WTC11 (cell line): ENCODE results near the gene BMP3. TPM values are rescaled to one million over a fixed set of nuclear protein-coding genes. Genes with fewer than 3 reads are reported as not detected.

ENCODE experiments used
- ATAC-seq: fragments of 200-7000 bp; cut with Tn5 transposase; 2 replicates; pipeline ENCODE4 v1.10.0; 2021; ENCODE audit warnings: mild to moderate bottlenecking, moderate library complexity
- CTCF ChIA-PET: fragments of 300-600 bp; sonication (Branson Sonifier 250); formaldehyde crosslinking; loops from one replicate; lab custom pipeline; 2021; ENCODE audit warnings: antibody characterized with exemption; lab: Charles Lee
- POLR2A ChIA-PET: fragments of 350-600 bp; sonication (Branson Sonifier 250); formaldehyde crosslinking; loops from one replicate; lab custom pipeline; 2021; ENCODE audit warnings: antibody characterized with exemption; lab: Charles Lee
- DNase-seq: peaks from one replicate; pipeline ENCODE4 v3.0.0; 2021; ENCODE audit warnings: low spot score
- H3K27ac Mint-ChIP-seq: 2 replicates; pipeline ENCODE4 v1.8.0; 2021; ENCODE audit warnings: mixed read lengths
- H3K27me3 Mint-ChIP-seq: 2 replicates; pipeline ENCODE4 v1.8.0; 2021; ENCODE audit warnings: low read depth, mild to moderate bottlenecking, moderate library complexity, mixed read lengths
- H3K36me3 Mint-ChIP-seq: 2 replicates; pipeline ENCODE4 v1.8.0; 2021; ENCODE audit warnings: mixed read lengths
- H3K4me1 Mint-ChIP-seq: 2 replicates; pipeline ENCODE4 v1.8.0; 2022; ENCODE audit warnings: mixed read lengths
- H3K4me3 Mint-ChIP-seq: 2 replicates; pipeline ENCODE4 v1.8.0; 2021; ENCODE audit warnings: mild to moderate bottlenecking, moderate library complexity, mixed read lengths
- H3K9me3 Mint-ChIP-seq: 2 replicates; pipeline ENCODE4 v1.8.0; 2021; ENCODE audit warnings: mixed read lengths
- ATF1 ChIP-seq: sonication (generic); formaldehyde crosslinking; IDR thresholded peaks from 2 replicates; pipeline ENCODE4 v1.8.1; 2023; ENCODE audit warnings: mild to moderate bottlenecking, moderate library complexity, missing genetic modification reagents
- CBFB ChIP-seq: sonication (generic); formaldehyde crosslinking; IDR thresholded peaks from 2 replicates; pipeline ENCODE4 v1.8.1; 2022; ENCODE audit warnings: mild to moderate bottlenecking, low read depth, missing genetic modification reagents
- CREB1 ChIP-seq: sonication (generic); formaldehyde crosslinking; IDR thresholded peaks from 2 replicates; pipeline ENCODE4 v1.8.0; 2023; ENCODE audit warnings: mild to moderate bottlenecking, missing genetic modification reagents
- EMX1 ChIP-seq: fragments of 250-450 bp; sonication (Bioruptor Pico); IDR thresholded peaks from 2 replicates; pipeline ENCODE4 v1.8.0; 2021; ENCODE audit warnings: mild to moderate bottlenecking
- FOXJ3 ChIP-seq: sonication (generic); formaldehyde crosslinking; IDR thresholded peaks from 2 replicates; pipeline ENCODE4 v1.9.0; 2021; ENCODE audit warnings: missing genetic modification reagents, mild to moderate bottlenecking, borderline replicate concordance
- GABPB1 ChIP-seq: sonication (generic); formaldehyde crosslinking; IDR thresholded peaks from 2 replicates; pipeline ENCODE4 v1.8.1; 2023; ENCODE audit warnings: mild to moderate bottlenecking, missing genetic modification reagents
- IRF2 ChIP-seq: sonication (generic); formaldehyde crosslinking; IDR thresholded peaks from 2 replicates; pipeline ENCODE4 v1.8.0; 2022; ENCODE audit warnings: low read depth, missing genetic modification reagents, borderline replicate concordance
- JAZF1 ChIP-seq: fragments of 250-450 bp; sonication (Bioruptor Pico); IDR thresholded peaks from 2 replicates; pipeline ENCODE4 v1.9.0; 2021; ENCODE audit warnings: moderate library complexity, mild to moderate bottlenecking, inconsistent platforms
- MXD4 ChIP-seq: fragments of 250-450 bp; sonication (Bioruptor Pico); IDR thresholded peaks from 2 replicates; pipeline ENCODE4 v1.8.0; 2021; ENCODE audit warnings: mild to moderate bottlenecking, moderate library complexity, borderline replicate concordance
- MYBL2 ChIP-seq: sonication (generic); formaldehyde crosslinking; IDR thresholded peaks from 2 replicates; pipeline ENCODE4 v1.8.1; 2023; ENCODE audit warnings: mild to moderate bottlenecking, moderate library complexity, missing genetic modification reagents
- NFE2L1 ChIP-seq: sonication (generic); formaldehyde crosslinking; IDR thresholded peaks from 2 replicates; pipeline ENCODE4 v1.8.1; 2023; ENCODE audit warnings: missing genetic modification reagents
- NR2C2 ChIP-seq: sonication (generic); formaldehyde crosslinking; IDR thresholded peaks from 2 replicates; pipeline ENCODE4 v1.8.0; 2022; ENCODE audit warnings: mild to moderate bottlenecking, missing genetic modification reagents
- PRRX2 ChIP-seq: fragments of 250-450 bp; sonication (Bioruptor Pico); IDR thresholded peaks from 2 replicates; pipeline ENCODE4 v1.8.0; 2021; ENCODE audit warnings: mild to moderate bottlenecking
- RELA ChIP-seq: sonication (generic); formaldehyde crosslinking; IDR thresholded peaks from 2 replicates; pipeline ENCODE4 v1.8.1; 2022; ENCODE audit warnings: missing genetic modification reagents, mild to moderate bottlenecking, borderline replicate concordance
- SOX15 ChIP-seq: fragments of 250-450 bp; sonication (Bioruptor Pico); IDR thresholded peaks from 2 replicates; pipeline ENCODE4 v1.9.0; 2021; ENCODE audit warnings: mild to moderate bottlenecking
- TEAD1 ChIP-seq: sonication (generic); formaldehyde crosslinking; IDR thresholded peaks from 2 replicates; pipeline ENCODE4 v1.8.0; 2022; ENCODE audit warnings: mild to moderate bottlenecking, missing genetic modification reagents
- ZNF317 ChIP-seq: sonication (generic); formaldehyde crosslinking; IDR thresholded peaks from 2 replicates; pipeline ENCODE4 v1.8.1; 2023; ENCODE audit warnings: low read depth, mild to moderate bottlenecking, moderate library complexity, missing genetic modification reagents, borderline replicate concordance
- total RNA-seq: library from RNA; stranded (reverse); gene quantifications from 3 replicates; pipeline ENCODE4 v1.2.3, GENCODE V29; 2021
- TF ChIP-seq, protein P1 (sequence below): sonication (generic); formaldehyde crosslinking; IDR thresholded peaks from 2 replicates; pipeline ENCODE4 v1.8.1; 2022; ENCODE audit warnings: low read depth, missing genetic modification reagents, borderline replicate concordance
- TF ChIP-seq, protein P2 (sequence below): sonication (generic); formaldehyde crosslinking; IDR thresholded peaks from 2 replicates; pipeline ENCODE4 v1.8.1; 2023; ENCODE audit warnings: mild to moderate bottlenecking, missing genetic modification reagents
- TF ChIP-seq, protein P3 (sequence below): sonication (generic); formaldehyde crosslinking; IDR thresholded peaks from 2 replicates; pipeline ENCODE4 v1.8.1; 2023; ENCODE audit warnings: mild to moderate bottlenecking, missing genetic modification reagents, borderline replicate concordance
- TF ChIP-seq, protein P4 (sequence below): sonication (generic); formaldehyde crosslinking; IDR thresholded peaks from 2 replicates; pipeline ENCODE4 v1.8.0; 2023; ENCODE audit warnings: missing genetic modification reagents, mild to moderate bottlenecking, borderline replicate concordance
- TF ChIP-seq, protein P5 (sequence below): sonication (generic); formaldehyde crosslinking; IDR thresholded peaks from 2 replicates; pipeline ENCODE4 v1.8.1; 2022; ENCODE audit warnings: low read depth, mild to moderate bottlenecking, moderate library complexity, missing genetic modification reagents, borderline replicate concordance

BMP3 gene
- total RNA-seq, 1 experiment from 2014 or later, result 0.55 TPM

DNA sequence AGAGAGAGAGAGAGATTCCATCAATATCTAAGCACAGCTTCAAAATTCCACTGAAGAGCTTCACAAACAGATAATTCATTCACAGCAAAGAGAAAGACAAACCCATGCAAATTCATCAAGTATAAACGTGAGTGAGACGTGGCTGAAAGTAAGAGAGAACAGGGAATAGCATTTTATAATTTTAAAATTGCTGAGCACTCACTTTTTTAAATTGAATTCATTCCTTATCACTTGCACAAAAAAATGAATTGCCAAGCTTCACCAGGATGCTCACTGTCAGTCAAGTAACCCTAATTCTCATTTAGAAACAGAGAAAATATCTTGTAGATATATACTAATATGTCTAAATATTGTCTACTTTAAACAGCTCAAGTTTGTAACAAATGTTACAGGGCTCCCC is 40.5 kb downstream of the BMP3 start:
- ChIA-PET CTCF (interaction anchor here (1.6 to 3.2 kb wide), 4 partner anchors 189 to 305 kb away, joined by 3 to 52 read pairs (median 19); no protein-coding TSS in a partner anchor), POLR2A (no interaction called here)
- ATAC-seq (no peak), DNase-seq (no peak)
- Mint-ChIP-seq H3K9me3 (no peaks in the 10 kb centered on the region), H3K27ac (no peak overlapping the region), H3K27me3 (no peaks in the 10 kb centered on the region), H3K4me1 (no peaks in the 10 kb centered on the region; the same call in 1 of the 2 replicates), H3K4me3 (no peak overlapping the region), H3K36me3 (no peaks in the 10 kb centered on the region)
- TF ChIP-seq RELA (no peak), FOXJ3 (no peak), ZNF317 (CRISPR knock-in tag) (no peak), NR2C2 (CRISPR knock-in tag) (no peak), TEAD1 (CRISPR knock-in tag) (no peak), NFE2L1 (no peak), CBFB (CRISPR knock-in tag) (no peak)

DNA sequence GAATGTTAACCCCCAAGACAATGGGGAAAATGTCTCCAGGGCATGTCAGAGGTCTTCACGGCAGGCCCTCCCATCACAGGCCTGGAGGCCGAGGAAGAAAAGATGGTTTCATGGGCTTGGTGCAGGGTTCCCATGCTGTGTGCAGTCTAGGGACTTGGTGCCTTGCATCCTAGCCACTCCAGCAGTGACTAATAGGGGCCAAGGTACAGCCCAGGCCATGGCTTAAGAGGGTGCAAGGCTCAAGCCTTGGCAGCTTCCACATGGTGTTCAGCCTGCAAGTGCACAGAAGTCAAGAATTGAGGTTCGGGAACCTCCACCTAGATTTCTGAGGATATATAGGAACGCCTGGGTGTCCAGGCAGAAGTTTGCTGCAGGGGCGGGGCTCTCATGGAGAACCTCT is 50.6 kb downstream of the BMP3 start:
- H3K4me1 Mint-ChIP-seq, result no peaks in the 10 kb centered on the region
- peaks cover 21% of the 10 kb centered on the region for H3K36me3 Mint-ChIP-seq
- no peak for TF ChIP-seq CREB1
- TF ChIP-seq MYBL2 (CRISPR knock-in tag), result no peak
- no peak for TF ChIP-seq PRRX2 (CRISPR knock-in tag)
- no peak for TF ChIP-seq ATF1
- TF ChIP-seq, protein P1, sequence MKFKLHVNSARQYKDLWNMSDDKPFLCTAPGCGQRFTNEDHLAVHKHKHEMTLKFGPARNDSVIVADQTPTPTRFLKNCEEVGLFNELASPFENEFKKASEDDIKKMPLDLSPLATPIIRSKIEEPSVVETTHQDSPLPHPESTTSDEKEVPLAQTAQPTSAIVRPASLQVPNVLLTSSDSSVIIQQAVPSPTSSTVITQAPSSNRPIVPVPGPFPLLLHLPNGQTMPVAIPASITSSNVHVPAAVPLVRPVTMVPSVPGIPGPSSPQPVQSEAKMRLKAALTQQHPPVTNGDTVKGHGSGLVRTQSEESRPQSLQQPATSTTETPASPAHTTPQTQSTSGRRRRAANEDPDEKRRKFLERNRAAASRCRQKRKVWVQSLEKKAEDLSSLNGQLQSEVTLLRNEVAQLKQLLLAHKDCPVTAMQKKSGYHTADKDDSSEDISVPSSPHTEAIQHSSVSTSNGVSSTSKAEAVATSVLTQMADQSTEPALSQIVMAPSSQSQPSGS, result no peak
- TF ChIP-seq, protein P2, sequence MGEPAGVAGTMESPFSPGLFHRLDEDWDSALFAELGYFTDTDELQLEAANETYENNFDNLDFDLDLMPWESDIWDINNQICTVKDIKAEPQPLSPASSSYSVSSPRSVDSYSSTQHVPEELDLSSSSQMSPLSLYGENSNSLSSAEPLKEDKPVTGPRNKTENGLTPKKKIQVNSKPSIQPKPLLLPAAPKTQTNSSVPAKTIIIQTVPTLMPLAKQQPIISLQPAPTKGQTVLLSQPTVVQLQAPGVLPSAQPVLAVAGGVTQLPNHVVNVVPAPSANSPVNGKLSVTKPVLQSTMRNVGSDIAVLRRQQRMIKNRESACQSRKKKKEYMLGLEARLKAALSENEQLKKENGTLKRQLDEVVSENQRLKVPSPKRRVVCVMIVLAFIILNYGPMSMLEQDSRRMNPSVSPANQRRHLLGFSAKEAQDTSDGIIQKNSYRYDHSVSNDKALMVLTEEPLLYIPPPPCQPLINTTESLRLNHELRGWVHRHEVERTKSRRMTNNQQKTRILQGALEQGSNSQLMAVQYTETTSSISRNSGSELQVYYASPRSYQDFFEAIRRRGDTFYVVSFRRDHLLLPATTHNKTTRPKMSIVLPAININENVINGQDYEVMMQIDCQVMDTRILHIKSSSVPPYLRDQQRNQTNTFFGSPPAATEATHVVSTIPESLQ (CRISPR knock-in tag), result no peak
- TF ChIP-seq IRF2 (CRISPR knock-in tag), result no peak
- TF ChIP-seq JAZF1 (CRISPR knock-in tag), result no peak
- TF ChIP-seq, protein P3, sequence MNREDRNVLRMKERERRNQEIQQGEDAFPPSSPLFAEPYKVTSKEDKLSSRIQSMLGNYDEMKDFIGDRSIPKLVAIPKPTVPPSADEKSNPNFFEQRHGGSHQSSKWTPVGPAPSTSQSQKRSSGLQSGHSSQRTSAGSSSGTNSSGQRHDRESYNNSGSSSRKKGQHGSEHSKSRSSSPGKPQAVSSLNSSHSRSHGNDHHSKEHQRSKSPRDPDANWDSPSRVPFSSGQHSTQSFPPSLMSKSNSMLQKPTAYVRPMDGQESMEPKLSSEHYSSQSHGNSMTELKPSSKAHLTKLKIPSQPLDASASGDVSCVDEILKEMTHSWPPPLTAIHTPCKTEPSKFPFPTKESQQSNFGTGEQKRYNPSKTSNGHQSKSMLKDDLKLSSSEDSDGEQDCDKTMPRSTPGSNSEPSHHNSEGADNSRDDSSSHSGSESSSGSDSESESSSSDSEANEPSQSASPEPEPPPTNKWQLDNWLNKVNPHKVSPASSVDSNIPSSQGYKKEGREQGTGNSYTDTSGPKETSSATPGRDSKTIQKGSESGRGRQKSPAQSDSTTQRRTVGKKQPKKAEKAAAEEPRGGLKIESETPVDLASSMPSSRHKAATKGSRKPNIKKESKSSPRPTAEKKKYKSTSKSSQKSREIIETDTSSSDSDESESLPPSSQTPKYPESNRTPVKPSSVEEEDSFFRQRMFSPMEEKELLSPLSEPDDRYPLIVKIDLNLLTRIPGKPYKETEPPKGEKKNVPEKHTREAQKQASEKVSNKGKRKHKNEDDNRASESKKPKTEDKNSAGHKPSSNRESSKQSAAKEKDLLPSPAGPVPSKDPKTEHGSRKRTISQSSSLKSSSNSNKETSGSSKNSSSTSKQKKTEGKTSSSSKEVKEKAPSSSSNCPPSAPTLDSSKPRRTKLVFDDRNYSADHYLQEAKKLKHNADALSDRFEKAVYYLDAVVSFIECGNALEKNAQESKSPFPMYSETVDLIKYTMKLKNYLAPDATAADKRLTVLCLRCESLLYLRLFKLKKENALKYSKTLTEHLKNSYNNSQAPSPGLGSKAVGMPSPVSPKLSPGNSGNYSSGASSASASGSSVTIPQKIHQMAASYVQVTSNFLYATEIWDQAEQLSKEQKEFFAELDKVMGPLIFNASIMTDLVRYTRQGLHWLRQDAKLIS (CRISPR knock-in tag), result no peak
- TF ChIP-seq SOX15 (CRISPR knock-in tag), result no peak
- TF ChIP-seq, protein P4, sequence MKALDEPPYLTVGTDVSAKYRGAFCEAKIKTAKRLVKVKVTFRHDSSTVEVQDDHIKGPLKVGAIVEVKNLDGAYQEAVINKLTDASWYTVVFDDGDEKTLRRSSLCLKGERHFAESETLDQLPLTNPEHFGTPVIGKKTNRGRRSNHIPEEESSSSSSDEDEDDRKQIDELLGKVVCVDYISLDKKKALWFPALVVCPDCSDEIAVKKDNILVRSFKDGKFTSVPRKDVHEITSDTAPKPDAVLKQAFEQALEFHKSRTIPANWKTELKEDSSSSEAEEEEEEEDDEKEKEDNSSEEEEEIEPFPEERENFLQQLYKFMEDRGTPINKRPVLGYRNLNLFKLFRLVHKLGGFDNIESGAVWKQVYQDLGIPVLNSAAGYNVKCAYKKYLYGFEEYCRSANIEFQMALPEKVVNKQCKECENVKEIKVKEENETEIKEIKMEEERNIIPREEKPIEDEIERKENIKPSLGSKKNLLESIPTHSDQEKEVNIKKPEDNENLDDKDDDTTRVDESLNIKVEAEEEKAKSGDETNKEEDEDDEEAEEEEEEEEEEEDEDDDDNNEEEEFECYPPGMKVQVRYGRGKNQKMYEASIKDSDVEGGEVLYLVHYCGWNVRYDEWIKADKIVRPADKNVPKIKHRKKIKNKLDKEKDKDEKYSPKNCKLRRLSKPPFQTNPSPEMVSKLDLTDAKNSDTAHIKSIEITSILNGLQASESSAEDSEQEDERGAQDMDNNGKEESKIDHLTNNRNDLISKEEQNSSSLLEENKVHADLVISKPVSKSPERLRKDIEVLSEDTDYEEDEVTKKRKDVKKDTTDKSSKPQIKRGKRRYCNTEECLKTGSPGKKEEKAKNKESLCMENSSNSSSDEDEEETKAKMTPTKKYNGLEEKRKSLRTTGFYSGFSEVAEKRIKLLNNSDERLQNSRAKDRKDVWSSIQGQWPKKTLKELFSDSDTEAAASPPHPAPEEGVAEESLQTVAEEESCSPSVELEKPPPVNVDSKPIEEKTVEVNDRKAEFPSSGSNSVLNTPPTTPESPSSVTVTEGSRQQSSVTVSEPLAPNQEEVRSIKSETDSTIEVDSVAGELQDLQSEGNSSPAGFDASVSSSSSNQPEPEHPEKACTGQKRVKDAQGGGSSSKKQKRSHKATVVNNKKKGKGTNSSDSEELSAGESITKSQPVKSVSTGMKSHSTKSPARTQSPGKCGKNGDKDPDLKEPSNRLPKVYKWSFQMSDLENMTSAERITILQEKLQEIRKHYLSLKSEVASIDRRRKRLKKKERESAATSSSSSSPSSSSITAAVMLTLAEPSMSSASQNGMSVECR (CRISPR knock-in tag), result no peak
- TF ChIP-seq, protein P5, sequence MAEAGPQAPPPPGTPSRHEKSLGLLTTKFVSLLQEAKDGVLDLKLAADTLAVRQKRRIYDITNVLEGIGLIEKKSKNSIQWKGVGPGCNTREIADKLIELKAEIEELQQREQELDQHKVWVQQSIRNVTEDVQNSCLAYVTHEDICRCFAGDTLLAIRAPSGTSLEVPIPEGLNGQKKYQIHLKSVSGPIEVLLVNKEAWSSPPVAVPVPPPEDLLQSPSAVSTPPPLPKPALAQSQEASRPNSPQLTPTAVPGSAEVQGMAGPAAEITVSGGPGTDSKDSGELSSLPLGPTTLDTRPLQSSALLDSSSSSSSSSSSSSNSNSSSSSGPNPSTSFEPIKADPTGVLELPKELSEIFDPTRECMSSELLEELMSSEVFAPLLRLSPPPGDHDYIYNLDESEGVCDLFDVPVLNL, result no peak
- no peak for TF ChIP-seq EMX1 (CRISPR knock-in tag)
- TF ChIP-seq GABPB1, result no peak
- TF ChIP-seq MXD4 (CRISPR knock-in tag), result no peak
- no peak overlapping the region for H3K4me3 Mint-ChIP-seq
- H3K9me3 Mint-ChIP-seq, result peaks cover 35% of the 10 kb centered on the region
- H3K27ac Mint-ChIP-seq, result no peak overlapping the region
- ATAC-seq (no peak), DNase-seq (no peak)
- ChIA-PET CTCF (interaction anchor here (0.8 to 1.4 kb wide), 2 partner anchors 11 to 271 kb away, joined by 4 read pairs; no protein-coding TSS in a partner anchor), POLR2A (no interaction called here)
- H3K27me3 Mint-ChIP-seq, result no peaks in the 10 kb centered on the region
